Epithelial cell of prostate (primary cell): Measurements from ENCODE around the gene MPZL1.
A peak's percentile ranks its signal among the peaks of the same experiment; 100 is the strongest.

Source experiments
- DNase-seq: peaks from one replicate; pipeline ENCODE4 v3.0.0-alpha.2; 2011; ENCODE audit warnings: low read depth, low spot score
- H3K27ac ChIP-seq: fragments of 450-650 bp; 2 replicates; pipeline ENCODE4 v1.5.1; 2017; ENCODE audit warnings: mild to moderate bottlenecking

The MPZL1 gene

DNA sequence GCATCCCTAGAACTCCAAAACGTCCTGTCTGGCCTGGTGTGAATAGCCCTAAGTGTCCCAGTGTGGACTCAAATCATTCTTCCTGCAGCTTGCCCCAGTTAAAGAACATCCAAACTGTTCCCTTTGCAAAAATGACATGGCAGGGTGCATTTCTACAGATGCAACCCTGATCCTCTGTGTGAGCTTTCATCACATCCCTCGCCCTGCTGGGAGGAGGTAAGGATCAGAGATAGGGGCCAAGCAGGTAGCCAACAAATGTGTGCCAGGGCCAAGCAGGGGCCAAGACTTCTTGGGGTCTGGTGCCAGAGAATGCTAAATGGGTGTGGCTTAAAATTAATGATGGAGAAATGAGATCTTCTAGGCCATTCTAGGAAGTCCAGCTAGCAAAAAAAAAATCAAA is 27.1 kb upstream of the MPZL1 start:
- no peak for DNase-seq
- H3K27ac ChIP-seq: no peak overlapping the region

GRCh38 chr1:167695147-167695546 is 26.6 kb upstream of the MPZL1 start:
- no peak for DNase-seq
- H3K27ac ChIP-seq: no peak overlapping the region

DNA sequence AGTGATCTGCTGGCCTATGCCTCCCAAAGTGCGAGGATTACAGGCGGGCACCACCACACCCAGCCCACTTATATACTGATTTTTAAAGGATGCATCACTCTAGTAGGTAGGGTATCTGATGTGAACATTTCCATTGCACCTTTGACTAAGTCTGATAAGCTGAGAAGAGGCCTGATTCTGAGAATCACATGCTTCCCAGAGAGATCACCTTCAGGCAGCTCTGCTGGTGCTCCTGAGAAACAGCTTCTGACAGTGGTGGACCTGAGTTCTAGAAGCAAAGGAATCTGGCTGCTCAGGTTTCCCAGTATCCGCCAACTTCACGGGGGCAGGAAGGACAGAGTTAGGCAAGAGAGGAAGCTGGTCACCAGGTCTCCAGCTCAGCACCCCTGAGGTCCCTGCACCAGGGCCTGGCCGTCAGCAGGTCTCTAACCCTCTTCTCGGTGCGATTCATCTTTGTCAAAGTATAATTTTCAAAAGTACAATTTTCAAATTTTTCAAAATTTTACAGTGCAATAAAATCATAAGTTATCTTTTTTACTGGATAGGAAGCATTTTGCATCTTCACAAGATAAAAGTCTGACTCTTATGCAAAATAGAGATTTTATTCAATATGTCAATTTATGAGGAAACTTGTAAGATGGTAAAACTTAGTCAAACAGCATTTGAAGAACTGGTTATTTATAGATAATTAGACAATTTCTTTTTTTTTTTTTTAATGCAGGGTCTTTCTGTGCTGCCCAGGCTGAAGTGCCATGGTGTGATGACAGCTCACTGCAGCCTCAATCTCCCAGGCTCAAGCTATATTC is 25.8 kb upstream of the MPZL1 start:
- no peak for DNase-seq
- no peak overlapping the region for H3K27ac ChIP-seq

GRCh38 chr1:167697667-167698141 is 24.1 kb upstream of the MPZL1 start:
- DNase-seq: no peak
- H3K27ac ChIP-seq: no peak overlapping the region

DNA sequence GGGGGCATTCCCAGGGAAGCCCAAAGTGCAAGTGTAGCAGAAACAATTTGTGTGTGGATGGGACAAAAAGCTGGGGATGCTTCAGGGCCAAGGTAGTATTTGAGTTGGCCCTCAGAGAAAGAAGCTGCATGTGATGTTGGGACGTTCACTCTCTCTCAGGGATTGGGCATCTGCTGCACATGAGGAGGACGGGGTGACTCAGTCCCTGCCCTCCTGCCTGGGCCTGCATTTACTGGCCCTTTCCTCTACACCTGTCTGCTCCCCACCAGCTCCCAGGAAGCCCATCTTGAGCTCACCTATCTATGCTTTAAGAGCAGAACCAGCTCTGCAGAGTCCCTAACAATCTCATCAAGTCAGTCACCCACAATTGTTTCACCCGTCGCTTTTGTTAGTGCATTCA is 23.5 kb upstream of the MPZL1 start:
- no peak for DNase-seq

DNA sequence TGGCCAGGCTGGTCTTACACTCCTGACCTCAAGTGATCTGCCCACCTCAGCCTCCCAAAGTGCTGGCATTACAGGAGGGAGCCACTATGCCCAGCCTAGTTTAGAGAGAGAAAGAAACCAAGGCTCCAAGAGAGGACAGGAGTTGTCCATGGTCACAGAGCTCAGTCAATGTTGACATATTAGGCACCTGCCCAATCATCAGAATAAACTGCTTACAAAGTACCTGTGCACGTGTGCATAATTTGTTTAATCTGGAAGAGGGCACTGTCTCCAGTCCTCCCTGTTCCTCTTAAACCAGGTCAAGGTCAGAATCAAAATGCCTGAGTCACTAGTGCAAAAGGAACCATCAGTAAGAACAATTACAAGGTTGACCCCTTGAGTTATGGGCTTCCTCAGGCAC is 20.3 kb upstream of the MPZL1 start:
- no peak overlapping the region for H3K27ac ChIP-seq
- no peak for DNase-seq

More for the DNA sequence above, 23.5 kb upstream of the MPZL1 start:
- H3K27ac ChIP-seq: no peak overlapping the region

DNA sequence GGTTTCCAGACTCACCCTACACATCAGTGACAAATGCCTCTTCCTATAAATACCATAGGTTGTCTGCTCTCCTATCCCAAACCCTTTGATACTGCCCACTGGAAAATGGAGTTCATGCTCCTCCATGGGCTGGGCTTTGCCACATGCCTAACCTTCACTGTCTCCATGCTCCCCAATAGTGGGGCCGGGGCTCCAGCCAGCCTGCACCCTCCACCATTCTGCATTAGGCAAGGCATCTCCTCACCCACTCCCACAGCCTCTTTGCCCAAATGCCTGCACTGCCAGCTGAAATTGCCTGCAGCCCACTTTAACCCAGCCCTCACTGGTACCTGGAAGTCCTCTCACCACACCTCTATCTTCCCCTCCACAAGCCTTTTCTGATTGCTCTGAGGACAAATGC is 18.2 kb upstream of the MPZL1 start:
- no peak overlapping the region for H3K27ac ChIP-seq
- DNase-seq: no peak

- DNase-seq: no peak
- H3K27ac ChIP-seq: no peak overlapping the region
These were observed 17.1 kb upstream of the MPZL1 start for GRCh38 chr1:167704715-167705114.

DNA sequence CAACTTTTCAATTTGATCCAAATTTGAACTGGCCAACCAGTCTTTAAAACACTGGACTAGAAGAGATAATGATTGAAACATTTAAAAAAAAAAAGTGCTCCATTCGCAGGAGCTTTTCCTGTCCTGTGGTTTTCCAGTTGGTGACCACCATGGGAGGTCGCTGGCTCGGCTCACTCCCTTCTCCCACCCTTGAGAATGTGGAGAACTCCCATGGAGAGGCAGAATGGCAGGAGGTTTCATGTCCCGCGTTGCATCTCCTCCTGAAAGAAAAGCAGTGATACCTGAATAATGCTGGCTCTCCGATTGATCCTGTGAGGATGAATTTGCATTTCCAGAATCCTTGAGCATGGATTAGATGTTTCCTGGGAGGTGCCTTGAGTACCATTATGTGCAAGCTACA is 16.5 kb upstream of the MPZL1 start:
- no peak for DNase-seq
- no peak overlapping the region for H3K27ac ChIP-seq

DNA sequence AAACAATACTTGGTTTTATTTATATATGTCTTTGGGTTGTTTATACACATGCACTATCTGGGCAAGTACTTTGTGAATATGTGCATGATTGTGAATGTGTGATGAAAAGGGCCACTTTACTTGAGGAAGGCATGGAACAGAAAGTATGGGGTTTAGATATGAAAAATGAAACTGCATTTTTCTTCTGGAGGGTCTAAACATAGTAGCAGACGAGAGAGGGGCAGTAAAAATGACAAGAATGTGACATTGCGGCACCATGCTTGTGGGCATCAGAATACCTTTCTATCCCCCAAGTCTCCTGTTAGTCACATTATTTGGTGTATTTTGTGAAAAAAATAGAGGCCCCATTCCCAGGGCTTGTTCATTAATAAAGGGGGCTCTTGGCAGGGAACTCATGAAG is 15.4 kb upstream of the MPZL1 start:
- DNase-seq: no peak
- H3K27ac ChIP-seq: no peak overlapping the region

- no peak overlapping the region for H3K27ac ChIP-seq
- no peak for DNase-seq
These were observed 14.6 kb upstream of the MPZL1 start for GRCh38 chr1:167706931-167707877.

- no peak overlapping the region for H3K27ac ChIP-seq
- DNase-seq: peak; percentile 50
These were observed 13.8 kb upstream of the MPZL1 start for GRCh38 chr1:167707942-167708341.

DNA sequence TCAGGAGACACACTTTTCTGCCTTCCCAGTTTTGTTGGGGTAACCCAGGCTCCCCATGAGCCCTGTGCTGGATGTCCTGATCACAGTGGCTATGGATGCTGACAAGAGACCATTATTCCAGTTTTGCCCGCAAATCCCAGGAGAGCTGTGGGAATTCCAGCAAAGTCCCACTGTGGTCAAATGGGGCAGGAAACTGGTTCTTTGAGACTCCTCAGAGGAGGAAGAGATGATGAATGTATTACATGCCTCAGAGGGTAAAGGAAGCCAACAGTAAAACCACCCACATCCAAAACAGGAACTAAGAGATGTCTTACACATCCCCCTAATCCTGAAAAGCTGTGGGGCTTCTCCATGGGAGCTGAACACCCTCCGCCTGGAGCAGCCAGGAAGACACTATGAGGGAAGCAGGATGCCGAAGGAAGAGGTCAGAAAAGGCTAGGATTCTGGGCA is 12.8 kb upstream of the MPZL1 start:
- H3K27ac ChIP-seq: no peak overlapping the region
- no peak for DNase-seq

- DNase-seq: no peak
- no peak overlapping the region for H3K27ac ChIP-seq
These were observed 10.9 kb upstream of the MPZL1 start for GRCh38 chr1:167710836-167711235.

- no peak overlapping the region for H3K27ac ChIP-seq
- DNase-seq: no peak
These were observed 10.0 kb upstream of the MPZL1 start for GRCh38 chr1:167711797-167712196.

- no peak for DNase-seq
- no peak overlapping the region for H3K27ac ChIP-seq
These were observed 8.3 kb upstream of the MPZL1 start for GRCh38 chr1:167713330-167714081.

DNA sequence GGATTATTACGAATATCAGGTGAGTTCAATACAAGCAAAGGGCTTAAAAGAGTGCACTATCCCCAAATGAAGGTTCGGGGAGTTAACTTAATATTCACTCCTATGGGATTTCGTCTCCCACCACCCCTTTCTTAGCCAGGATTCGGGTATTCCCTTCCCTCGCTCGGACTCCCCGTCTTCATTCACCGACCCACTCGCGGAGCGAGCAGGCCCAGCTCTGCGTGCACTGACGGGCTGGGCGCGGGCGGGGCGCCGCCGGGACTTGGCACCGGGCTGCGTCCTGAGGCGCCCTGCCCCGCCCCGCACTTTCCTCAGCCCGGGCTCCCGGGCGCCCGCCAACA is 7.7 kb upstream of the MPZL1 start:
- peak overlapping the region; percentile 67 for H3K27ac ChIP-seq
- DNase-seq: no peak

DNA sequence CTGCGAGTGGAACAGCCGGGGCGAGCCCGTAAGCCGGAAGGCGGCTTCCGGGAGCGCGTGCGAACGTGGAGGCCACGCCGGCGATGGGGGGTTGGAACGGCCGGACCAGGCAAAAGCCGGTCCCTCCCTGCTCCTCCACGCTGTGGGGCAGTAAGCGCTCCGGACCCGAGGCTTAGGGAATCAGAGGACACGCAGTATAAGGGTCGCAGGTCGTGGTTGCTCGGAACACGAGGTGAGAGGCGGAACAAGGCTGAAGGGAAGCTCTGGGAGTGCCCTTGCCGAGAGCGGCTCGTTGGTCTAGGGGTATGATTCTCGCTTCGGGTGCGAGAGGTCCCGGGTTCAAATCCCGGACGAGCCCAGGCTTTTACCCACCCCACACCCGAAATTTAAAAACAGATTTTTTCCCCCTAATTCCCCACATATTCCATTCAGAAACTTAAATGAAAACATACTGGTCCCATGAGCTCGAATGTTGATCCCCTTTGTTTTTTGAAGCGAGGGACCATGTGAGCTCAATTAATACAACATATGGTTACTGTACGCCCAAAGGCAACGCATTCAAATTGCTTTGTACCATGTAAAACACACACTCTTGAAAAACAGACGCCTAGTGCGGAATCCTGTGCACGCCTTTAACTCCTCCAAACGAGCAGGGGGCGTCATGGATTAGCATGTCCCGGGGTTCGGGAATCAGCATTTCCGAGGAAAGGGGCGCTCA is 7.2 kb upstream of the MPZL1 start:
- no peak for DNase-seq
- H3K27ac ChIP-seq: peak overlapping the region; percentile 67

GRCh38 chr1:167715157-167715999 is 6.4 kb upstream of the MPZL1 start:
- peak; percentile 43 for DNase-seq
- H3K27ac ChIP-seq: peak overlapping the region; percentile 67
